Urinary bladder (tissue), 4 donors: ENCODE results near the gene TMCO4. TPM values are rescaled to one million over a fixed set of nuclear protein-coding genes. Genes with fewer than 3 reads are reported as not detected.
"Not testable (repeated sequence)": the region's sequence is repeated elsewhere in the genome, so short reads cannot be mapped to it uniquely, and the experiment has no call there.

Experiments used
- DNase-seq: peaks from one replicate; pipeline ENCODE4 v3.0.0-alpha.2; 2015; ENCODE audit errors: extremely low spot score
- H3K27ac ChIP-seq: one replicate; pipeline ENCODE4 v1.5.1; 2013; ENCODE audit warnings: low read depth, mild to moderate bottlenecking, moderate library complexity
- H3K36me3 ChIP-seq: one replicate; pipeline ENCODE4 v1.6.1; 2013; ENCODE audit warnings: mild to moderate bottlenecking, moderate library complexity; ENCODE audit not compliant: insufficient read depth
- H3K4me1 ChIP-seq: one replicate; pipeline ENCODE4 v1.6.1; 2013; ENCODE audit warnings: mild to moderate bottlenecking, moderate library complexity; ENCODE audit not compliant: insufficient read depth
- H3K4me3 ChIP-seq: one replicate; pipeline ENCODE4 v1.5.1; 2013; ENCODE audit warnings: low read depth, low read length
- WGBS: extraction: QIAGEN DNeasy Blood & Tissue Kit; methylation state at CpG from one replicate; pipeline ENCODE4 v1.1.7; 2013; 5-methylcytosine and 5-hydroxymethylcytosine counted together
- polyA plus RNA-seq: library from polyadenylated mRNA; stranded (reverse); fragments of 200-250 nt; gene quantifications from one replicate; pipeline ENCODE4 v1.2.3, GENCODE V29; 2013
- total RNA-seq: library from RNA; depleted of rRNA; stranded (reverse); fragments of >200 nt; gene quantifications from one replicate; pipeline ENCODE4 v1.2.3, GENCODE V29; 2014
- donor health status: healthy with polysubstance abuse.
- donor health status: healthy.

Gene TMCO4
- total and polyA plus RNA-seq, 2 donors = 12.7 to 19.9 TPM

GRCh38 chr1:19802269-19802668 is 2.6 kb upstream of the TMCO4 start:
- no peaks in the 10 kb centered on the region for H3K4me1 ChIP-seq
- no peak for DNase-seq
- WGBS = 52% methylated on average over 7 of the region's 7 CpGs
- no peaks in the 10 kb centered on the region for H3K36me3 ChIP-seq
- no peak overlapping the region for H3K4me3 ChIP-seq
- H3K27ac ChIP-seq = no peak overlapping the region

GRCh38 chr1:19800076-19800804 is 524 bp upstream of the TMCO4 start:
- Histone ChIP-seq H3K36me3 (no peaks in the 10 kb centered on the region), H3K27ac (peak overlapping the region; percentile 85), H3K4me1 (no peaks in the 10 kb centered on the region), H3K4me3 (peak overlapping the region; percentile 59)
- 19% methylated on average over 33 of the region's 33 CpGs for WGBS
- DNase-seq = peak; percentile 17

- no peak overlapping the region for H3K27ac ChIP-seq
- H3K4me3 ChIP-seq = peak overlapping the region; percentile 59
- WGBS = 69% methylated on average over 6 of the region's 6 CpGs
- DNase-seq = no peak
- no peaks in the 10 kb centered on the region for H3K36me3 ChIP-seq
- no peaks in the 10 kb centered on the region for H3K4me1 ChIP-seq
Observed at GRCh38 chr1:19798486-19799229, 1.1 kb downstream of the TMCO4 start.

GRCh38 chr1:19797827-19798226 is 1.9 kb downstream of the TMCO4 start:
- H3K4me3 ChIP-seq = no peak overlapping the region
- no peak overlapping the region for H3K27ac ChIP-seq
- DNase-seq = no peak
- H3K4me1 ChIP-seq = no peaks in the 10 kb centered on the region
- WGBS = 70% methylated on average over 5 of the region's 5 CpGs
- H3K36me3 ChIP-seq = no peaks in the 10 kb centered on the region

- no peaks in the 10 kb centered on the region for H3K36me3 ChIP-seq
- no peak for DNase-seq
- H3K4me1 ChIP-seq = no peaks in the 10 kb centered on the region
- no peak overlapping the region for H3K4me3 ChIP-seq
- no peak overlapping the region for H3K27ac ChIP-seq
- WGBS = 85% methylated on average over 4 of the region's 4 CpGs
Observed at GRCh38 chr1:19794583-19794982, 5.1 kb downstream of the TMCO4 start.

- H3K27ac ChIP-seq = no peak overlapping the region
- no peaks in the 10 kb centered on the region for H3K4me1 ChIP-seq
- no peak overlapping the region for H3K4me3 ChIP-seq
- WGBS = 79% methylated on average over 6 of the region's 6 CpGs
- DNase-seq = no peak
- H3K36me3 ChIP-seq = no peaks in the 10 kb centered on the region
Observed at GRCh38 chr1:19793360-19794046, 6.2 kb downstream of the TMCO4 start.

- Histone ChIP-seq H3K27ac (no peak overlapping the region), H3K36me3 (no peaks in the 10 kb centered on the region), H3K4me3 (no peak overlapping the region), H3K4me1 (no peaks in the 10 kb centered on the region)
- 86% methylated on average over 4 of the region's 4 CpGs for WGBS
- no peak for DNase-seq
Observed at GRCh38 chr1:19792237-19793002, 7.3 kb downstream of the TMCO4 start.

GRCh38 chr1:19790061-19790975 is 9.4 kb downstream of the TMCO4 start:
- H3K4me3 ChIP-seq, H3K4me1 ChIP-seq, H3K36me3 ChIP-seq, H3K27ac ChIP-seq, DNase-seq: not testable (repeated sequence)
- WGBS = 87% methylated on average over 9 of the region's 9 CpGs

GRCh38 chr1:19786988-19787423 is 12.7 kb downstream of the TMCO4 start:
- no peaks in the 10 kb centered on the region for H3K36me3 ChIP-seq
- H3K4me1 ChIP-seq = no peaks in the 10 kb centered on the region
- H3K4me3 ChIP-seq = no peak overlapping the region
- H3K27ac ChIP-seq = no peak overlapping the region
- 69% methylated on average over 9 of the region's 9 CpGs for WGBS
- DNase-seq = peak; percentile 55

- H3K36me3 ChIP-seq = no peaks in the 10 kb centered on the region
- no peak overlapping the region for H3K27ac ChIP-seq
- no peak for DNase-seq
- no peak overlapping the region for H3K4me3 ChIP-seq
- H3K4me1 ChIP-seq = no peaks in the 10 kb centered on the region
- WGBS = 74% methylated on average over 4 of the region's 4 CpGs
Observed at GRCh38 chr1:19785660-19786059, 14.1 kb downstream of the TMCO4 start.

- no peak overlapping the region for H3K27ac ChIP-seq
- no peaks in the 10 kb centered on the region for H3K4me1 ChIP-seq
- no peak overlapping the region for H3K4me3 ChIP-seq
- H3K36me3 ChIP-seq = peaks cover 5% of the 10 kb centered on the region
- no peak for DNase-seq
- WGBS = 84% methylated on average over 11 of the region's 11 CpGs
Observed at GRCh38 chr1:19780267-19780877, 19.3 kb downstream of the TMCO4 start.

- H3K27ac ChIP-seq = no peak overlapping the region
- H3K4me1 ChIP-seq = no peaks in the 10 kb centered on the region
- WGBS = over 99% methylated on average over 4 of the region's 4 CpGs
- peaks cover 5% of the 10 kb centered on the region for H3K36me3 ChIP-seq
- no peak overlapping the region for H3K4me3 ChIP-seq
- DNase-seq = no peak
Observed at GRCh38 chr1:19776933-19777332, 22.8 kb downstream of the TMCO4 start.
